C4-2B (cell line): ENCODE data around the gene DEFB114.

Experiments used
- H3K27ac ChIP-seq: fragments of 450-650 bp; 2 replicates; pipeline ENCODE4 v1.5.1; 2017
- ZFX ChIP-seq: fragments of 450-650 bp; IDR thresholded peaks from 2 replicates; pipeline ENCODE4 v1.6.1; 2017
- TF ChIP-seq, protein P1 (sequence below): fragments of 450-650 bp; conservative IDR thresholded peaks from 2 replicates; pipeline ENCODE4 v1.5.1; 2017; ENCODE audit warnings: mild to moderate bottlenecking

The DEFB114 gene

DNA sequence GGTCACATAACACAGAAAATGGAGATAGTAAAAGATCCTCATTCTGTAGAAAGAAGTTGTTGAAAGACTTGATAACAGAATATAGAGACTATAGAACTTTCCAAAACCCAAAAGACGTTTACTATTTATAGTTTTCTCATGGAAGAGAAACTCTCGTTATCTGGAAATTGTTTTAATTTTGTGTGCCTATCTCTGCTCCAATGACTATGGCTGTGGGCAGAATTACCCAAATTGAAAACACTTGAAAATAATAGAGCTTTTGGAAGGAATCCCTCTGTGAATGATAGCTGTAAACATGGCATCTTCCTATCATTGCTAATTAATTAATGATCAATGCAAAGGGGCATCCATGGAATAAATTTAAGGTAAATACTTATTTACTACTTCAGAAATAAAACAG, at the start of gene DEFB114:
Gene DEFB114, minus strand, starts transcription at position 101 of the 400 bp plus-strand sequence. Its CDS starts 59 bp downstream, at position 42.
- no peak within 1 kb of the TSS for H3K27ac ChIP-seq
- no peak for TF ChIP-seq ZFX
- TF ChIP-seq, protein P1, sequence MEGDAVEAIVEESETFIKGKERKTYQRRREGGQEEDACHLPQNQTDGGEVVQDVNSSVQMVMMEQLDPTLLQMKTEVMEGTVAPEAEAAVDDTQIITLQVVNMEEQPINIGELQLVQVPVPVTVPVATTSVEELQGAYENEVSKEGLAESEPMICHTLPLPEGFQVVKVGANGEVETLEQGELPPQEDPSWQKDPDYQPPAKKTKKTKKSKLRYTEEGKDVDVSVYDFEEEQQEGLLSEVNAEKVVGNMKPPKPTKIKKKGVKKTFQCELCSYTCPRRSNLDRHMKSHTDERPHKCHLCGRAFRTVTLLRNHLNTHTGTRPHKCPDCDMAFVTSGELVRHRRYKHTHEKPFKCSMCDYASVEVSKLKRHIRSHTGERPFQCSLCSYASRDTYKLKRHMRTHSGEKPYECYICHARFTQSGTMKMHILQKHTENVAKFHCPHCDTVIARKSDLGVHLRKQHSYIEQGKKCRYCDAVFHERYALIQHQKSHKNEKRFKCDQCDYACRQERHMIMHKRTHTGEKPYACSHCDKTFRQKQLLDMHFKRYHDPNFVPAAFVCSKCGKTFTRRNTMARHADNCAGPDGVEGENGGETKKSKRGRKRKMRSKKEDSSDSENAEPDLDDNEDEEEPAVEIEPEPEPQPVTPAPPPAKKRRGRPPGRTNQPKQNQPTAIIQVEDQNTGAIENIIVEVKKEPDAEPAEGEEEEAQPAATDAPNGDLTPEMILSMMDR = no peak

- H3K27ac ChIP-seq = no peak overlapping the region
- TF ChIP-seq, protein P1 = no peak
These were observed 43.9 kb upstream of the DEFB114 start for GRCh38 chr6:50007819-50008218.

DNA sequence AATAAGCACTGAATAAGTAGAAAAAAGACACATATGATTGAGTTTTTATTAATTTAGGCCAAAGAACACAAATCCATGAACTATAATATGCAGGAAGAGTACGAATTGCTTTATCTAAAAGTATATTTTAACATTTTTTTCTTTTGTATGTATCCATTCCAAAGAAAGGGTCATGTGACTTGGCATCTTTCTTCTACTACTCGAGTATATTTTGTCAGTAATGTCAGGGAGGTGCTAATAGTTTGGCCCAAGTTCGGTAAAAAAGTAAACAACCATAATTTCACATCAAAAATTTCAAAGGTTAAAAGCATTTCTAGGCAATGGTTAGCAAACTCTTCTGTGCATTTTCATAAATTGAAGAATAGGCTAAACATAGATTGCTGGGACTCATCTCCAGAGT, 39.2 kb upstream of the DEFB114 start:
- TF ChIP-seq ZFX = no peak
- TF ChIP-seq, protein P1 = no peak
- no peak overlapping the region for H3K27ac ChIP-seq

DNA sequence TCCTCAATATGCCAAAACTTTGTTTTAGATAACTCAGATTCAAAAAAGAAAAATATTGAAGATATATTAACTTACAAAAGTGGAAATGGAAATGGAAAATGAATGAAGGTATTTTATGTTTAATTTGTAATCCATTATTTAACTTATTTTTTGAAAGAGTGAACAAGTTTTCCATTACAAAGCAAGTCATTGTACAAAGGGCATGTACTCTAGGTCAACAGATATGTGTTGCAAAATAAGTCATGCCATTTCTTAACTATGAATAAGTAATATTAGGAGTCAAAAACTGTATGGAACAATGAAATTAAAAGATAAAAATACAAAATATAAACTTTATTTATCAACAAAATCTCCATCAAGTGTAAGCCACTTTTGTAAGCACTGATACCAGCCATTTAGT, 31.3 kb upstream of the DEFB114 start:
- no peak overlapping the region for H3K27ac ChIP-seq
- no peak for TF ChIP-seq ZFX
- TF ChIP-seq, protein P1 = no peak

GRCh38 chr6:49988900-49989299, 24.9 kb upstream of the DEFB114 start:
- H3K27ac ChIP-seq = no peak overlapping the region
- TF ChIP-seq ZFX = no peak
- TF ChIP-seq, protein P1 = no peak

DNA sequence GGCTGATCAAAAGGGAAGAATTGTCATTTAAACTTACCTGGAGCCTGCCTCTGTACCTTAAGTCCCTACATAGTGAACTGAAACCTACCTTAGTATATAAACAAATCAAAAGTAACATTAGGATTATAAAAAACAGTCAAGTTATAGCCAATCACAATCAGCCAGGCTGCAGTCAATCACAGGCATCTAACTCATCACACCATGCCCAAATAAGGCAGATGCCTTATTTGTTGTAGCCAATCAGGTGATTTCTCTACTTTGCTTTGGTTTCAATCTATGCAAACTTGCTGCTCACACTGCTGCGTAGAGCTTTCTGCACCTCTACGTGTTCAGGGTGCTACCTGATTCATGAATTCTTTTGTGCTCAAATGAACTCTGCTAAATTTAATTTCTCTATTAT, 23.8 kb upstream of the DEFB114 start:
- no peak overlapping the region for H3K27ac ChIP-seq
- no peak for TF ChIP-seq ZFX
- TF ChIP-seq, protein P1 = no peak

DNA sequence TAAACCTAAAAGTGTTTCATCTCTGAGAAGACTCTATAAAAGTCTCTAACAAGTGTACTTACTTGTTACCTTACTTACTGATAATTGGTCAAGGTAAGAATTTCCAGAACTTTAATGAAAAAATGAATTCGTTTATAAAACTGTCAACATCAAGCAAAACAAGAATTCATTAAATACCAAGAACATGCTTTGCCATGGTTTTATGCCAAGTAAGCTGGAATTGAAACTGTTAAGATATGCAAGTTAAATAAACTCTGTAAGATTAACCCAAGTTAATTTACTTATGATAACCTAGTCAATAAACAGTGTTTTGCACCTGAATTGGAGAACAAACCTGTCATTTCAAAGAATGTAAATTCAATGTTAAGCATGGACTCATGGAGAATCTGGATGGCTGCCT, 22.6 kb upstream of the DEFB114 start:
- TF ChIP-seq ZFX = no peak
- H3K27ac ChIP-seq = no peak overlapping the region

- no peak for TF ChIP-seq ZFX
- TF ChIP-seq, protein P1 = no peak
- no peak overlapping the region for H3K27ac ChIP-seq
These were observed 18.1 kb upstream of the DEFB114 start for GRCh38 chr6:49982046-49982445.
